Endothelial cell of umbilical vein (primary cell): Measurements from ENCODE around the gene SPCS1. TPM values are rescaled to one million over a fixed set of nuclear protein-coding genes. Genes with fewer than 3 reads are reported as not detected.

ENCODE experiments used
- BruUV-seq: library from RNA; stranded (reverse); fragments of 400-500 nt; replicated peaks from 2 replicates; lab custom pipeline; 2021; lab: Mats Ljungman, UMichigan
- CTCF ChIA-PET: fragments of 300-600, 350-600 bp; sonication (Branson Sonifier 250); formaldehyde crosslinking; loops from one replicate; lab custom pipeline; 2021; ENCODE audit warnings: antibody characterized with exemption, inconsistent platforms; lab: Charles Lee
- POLR2A ChIA-PET: fragments of 300-600, 350-600 bp; sonication (Branson Sonifier 250); formaldehyde crosslinking; loops from one replicate; lab custom pipeline; 2021; ENCODE audit warnings: antibody characterized with exemption, inconsistent platforms; lab: Charles Lee
- DNase-seq: peaks from one replicate; pipeline ENCODE4 v3.0.0-alpha.2; 2011; ENCODE audit warnings: low read depth, low spot score
- FAIRE-seq: peaks from 2 replicates; lab custom pipeline; 2011; peaks lifted over from hg19 to GRCh38; lab: Jason Lieb, UNC
- H2AFZ ChIP-seq: 2 replicates; pipeline ENCODE4 v1.6.0; 2012; ENCODE audit warnings: low read depth, low read length, control low read depth, inconsistent platforms
- H3K27ac ChIP-seq: 2 replicates; pipeline ENCODE4 v1.5.1; 2011; ENCODE audit warnings: low read depth, mild to moderate bottlenecking, control low read depth, low read length, moderate library complexity; ENCODE audit not compliant: insufficient read depth
- H3K27me3 ChIP-seq, 2 experiments: 2 replicates each; pipeline versions ENCODE4 v1.6.0 to v1.6.1; 2011; ENCODE audit warnings: low read length in 2 of 2, mixed read lengths in 1 of 2; ENCODE audit not compliant: control insufficient read depth in 2 of 2, insufficient read depth in 2 of 2
- H3K36me3 ChIP-seq, 2 experiments: 2 replicates in 1 of 2; 3 replicates in 1 of 2; pipeline ENCODE4 v1.5.1; 2011; ENCODE audit warnings: low read length in 2 of 2, mild to moderate bottlenecking in 1 of 2, moderate library complexity in 1 of 2; ENCODE audit not compliant: control insufficient read depth in 2 of 2, insufficient read depth in 2 of 2; ENCODE audit errors: extremely low read depth in 1 of 2
- H3K4me1 ChIP-seq: 3 replicates; pipeline ENCODE4 v1.5.1; 2011; ENCODE audit warnings: mild to moderate bottlenecking, low read length; ENCODE audit not compliant: control insufficient read depth, insufficient read depth; ENCODE audit errors: extremely low read depth
- H3K4me2 ChIP-seq: 2 replicates; pipeline ENCODE4 v1.6.1; 2011; ENCODE audit warnings: low read length, control low read depth, mixed read lengths; ENCODE audit not compliant: insufficient read depth
- H3K4me3 ChIP-seq, 3 experiments: fragments of 200-600 bp in 1 of 3; sonication (generic), shearing (Covaris generic) in 1 of 3; replicated peaks in 1 of 3; 2 replicates each; pipeline ENCODE4 v1.5.1; 2011 to 2016; ENCODE audit warnings: control low read depth in 3 of 3, low read length in 3 of 3, mild to moderate bottlenecking in 2 of 3, inconsistent platforms in 1 of 3, low read depth in 1 of 3, moderate library complexity in 1 of 3; ENCODE audit not compliant: insufficient read depth in 1 of 3
- H3K79me2 ChIP-seq: 2 replicates; pipeline ENCODE4 v1.6.0; 2012; ENCODE audit warnings: low read length, inconsistent platforms; ENCODE audit not compliant: control insufficient read depth, insufficient read depth
- H3K9ac ChIP-seq: replicated peaks from 2 replicates; pipeline ENCODE3; 2011; ENCODE audit warnings: low read length, control low read depth; ENCODE audit not compliant: insufficient read depth; ENCODE audit errors: extremely low read depth
- H3K9me1 ChIP-seq: replicated peaks from 3 replicates; pipeline ENCODE4 v1.6.0; 2011; ENCODE audit warnings: mild to moderate bottlenecking, low read length; ENCODE audit not compliant: control insufficient read depth, insufficient read depth; ENCODE audit errors: extremely low read depth
- H3K9me3 ChIP-seq: replicated peaks from 2 replicates; pipeline ENCODE4 v1.5.1; 2012; ENCODE audit warnings: low read length, inconsistent platforms; ENCODE audit not compliant: control insufficient read depth, insufficient read depth
- H4K20me1 ChIP-seq: replicated peaks from 2 replicates; pipeline ENCODE3; 2011; ENCODE audit warnings: mild to moderate bottlenecking, low read length; ENCODE audit not compliant: control insufficient read depth, insufficient read depth; ENCODE audit errors: extremely low read depth
- EZH2 ChIP-seq: IDR thresholded peaks from 2 replicates; pipeline ENCODE4 v1.6.1; 2012; ENCODE audit warnings: borderline replicate concordance, low read depth, mild to moderate bottlenecking, moderate library complexity, low read length, inconsistent platforms; ENCODE audit not compliant: severe bottlenecking
- FOS ChIP-seq: IDR thresholded peaks from 2 replicates; pipeline ENCODE4 v1.6.1; 2011; ENCODE audit warnings: mild to moderate bottlenecking, low read length, moderate library complexity, borderline replicate concordance; ENCODE audit not compliant: insufficient read depth
- GATA2 ChIP-seq: IDR thresholded peaks from 2 replicates; pipeline ENCODE4 v1.7.0; 2011; ENCODE audit warnings: low read depth, mild to moderate bottlenecking, moderate library complexity, mixed read lengths, low read length; ENCODE audit not compliant: insufficient read length, insufficient read depth
- JUN ChIP-seq: IDR thresholded peaks from 2 replicates; pipeline ENCODE4 v1.6.1; 2011; ENCODE audit warnings: borderline replicate concordance, low read depth; ENCODE audit not compliant: insufficient read length, insufficient read depth
- MYC ChIP-seq: IDR thresholded peaks from one replicate; pipeline ENCODE4 v1.6.1; 2011; ENCODE audit warnings: mild to moderate bottlenecking, low read depth, low read length
- POLR2A ChIP-seq: IDR thresholded peaks from 2 replicates; pipeline ENCODE4 v1.6.1; 2012; ENCODE audit warnings: low read depth, mild to moderate bottlenecking, control low read depth, low read length
- POLR2AphosphoS5 ChIP-seq: IDR thresholded peaks from 2 replicates; pipeline ENCODE4 v1.6.1; 2012; ENCODE audit warnings: low read depth, mild to moderate bottlenecking, control low read depth, low read length, moderate library complexity; ENCODE audit not compliant: insufficient read depth
- dilution Hi-C: fragments of 300-500 bp; cut with MboI; formaldehyde crosslinking; loops from one replicate; pipeline ENCODE4 v1.15.0; 2019; ENCODE audit warnings: low sequenced_read_pairs; ENCODE audit not compliant: extremely low pct_ligation_motif_present
- intact Hi-C: fragments of 100-400 bp; cut with micrococcal nuclease; formaldehyde crosslinking; loops from one replicate; pipeline ENCODE4 v1.10.0; 2022
- polyA plus RNA-seq, 4 experiments: library from polyadenylated mRNA; depleted of rRNA in 3 of 4; stranded (reverse) in 3 of 4; unstranded in 1 of 4; fragments of >200 nt; gene quantifications; 2 replicates each; pipeline versions ENCODE4 v1.2.1 to v1.2.3, GENCODE V29; 2011 to 2012; ENCODE audit warnings: missing spikeins in 1 of 4
- total RNA-seq: library from RNA; stranded (reverse); gene quantifications from 2 replicates; pipeline ENCODE4 v1.2.3, GENCODE V29; 2021
- TF ChIP-seq, protein P1 (sequence below): IDR thresholded peaks from 2 replicates; pipeline ENCODE4 v1.6.1; 2011; ENCODE audit not compliant: insufficient read depth, insufficient read length
- TF ChIP-seq, protein P2 (sequence below), 2 donors: IDR thresholded peaks; 1 replicate in 1 of 2; 2 replicates in 1 of 2; pipeline ENCODE4 v1.5.1; 2011; ENCODE audit warnings: low read length in 2 of 2, mild to moderate bottlenecking in 2 of 2, moderate library complexity in 2 of 2, control low read depth in 1 of 2, inconsistent platforms in 1 of 2, low read depth in 1 of 2; ENCODE audit not compliant: insufficient read depth in 1 of 2; ENCODE audit errors: extremely low read depth in 1 of 2

Gene SPCS1
- total and polyA plus RNA-seq, 2 donors (not counting 3 experiments of a cell fraction or from before 2014, with no cell fraction given), result 100 to 240 TPM

DNA sequence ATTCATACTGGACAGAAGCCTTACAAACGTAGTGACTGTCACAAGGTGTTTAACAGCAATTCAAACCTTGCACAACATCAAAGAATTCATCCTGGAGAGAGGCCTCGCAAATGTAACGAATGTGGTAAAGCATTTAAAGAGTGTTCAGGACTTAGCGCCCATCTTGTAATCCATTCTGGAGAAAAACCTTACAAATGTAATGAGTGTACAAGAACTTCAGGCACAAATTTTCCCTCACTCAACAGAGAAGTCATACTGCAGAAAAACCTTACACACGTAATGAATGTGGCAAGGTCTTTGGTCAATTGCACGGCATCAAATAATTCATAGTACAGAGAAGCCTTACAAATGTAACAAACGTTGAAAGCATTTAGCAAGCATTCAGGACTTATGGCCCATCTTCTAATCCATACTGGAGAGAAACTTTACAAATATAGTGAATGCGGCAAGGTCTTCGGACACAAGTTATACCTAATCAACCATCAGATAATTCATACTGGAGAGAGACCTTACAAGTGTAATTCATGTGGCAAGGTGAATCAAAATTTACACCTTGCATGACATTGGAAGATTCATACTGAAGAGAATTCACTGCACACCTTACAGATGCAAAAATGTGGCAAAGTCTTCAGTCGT lies 27.5 kb downstream of the SPCS1 start:
- Histone ChIP-seq H4K20me1 (no peaks in the 10 kb centered on the region), H3K9ac (no peak overlapping the region), H2AFZ (no peak overlapping the region), H3K4me3 (no peak overlapping the region), H3K9me1 (no peaks in the 10 kb centered on the region), H3K4me1 (no peaks in the 10 kb centered on the region), H3K9me3 (no peaks in the 10 kb centered on the region), H3K79me2 (no peaks in the 10 kb centered on the region), H3K36me3 (peaks cover 9 to 10% of the 10 kb centered on the region in 2 experiments), H3K27ac (no peak overlapping the region), H3K4me2 (no peak overlapping the region), H3K27me3 (no peaks in the 10 kb centered on the region)
- TF ChIP-seq, protein P1, sequence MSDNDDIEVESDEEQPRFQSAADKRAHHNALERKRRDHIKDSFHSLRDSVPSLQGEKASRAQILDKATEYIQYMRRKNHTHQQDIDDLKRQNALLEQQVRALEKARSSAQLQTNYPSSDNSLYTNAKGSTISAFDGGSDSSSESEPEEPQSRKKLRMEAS, result no peak
- no peak for TF ChIP-seq POLR2A
- no peak for TF ChIP-seq POLR2AphosphoS5
- TF ChIP-seq JUN, result no peak
- TF ChIP-seq, protein P2, sequence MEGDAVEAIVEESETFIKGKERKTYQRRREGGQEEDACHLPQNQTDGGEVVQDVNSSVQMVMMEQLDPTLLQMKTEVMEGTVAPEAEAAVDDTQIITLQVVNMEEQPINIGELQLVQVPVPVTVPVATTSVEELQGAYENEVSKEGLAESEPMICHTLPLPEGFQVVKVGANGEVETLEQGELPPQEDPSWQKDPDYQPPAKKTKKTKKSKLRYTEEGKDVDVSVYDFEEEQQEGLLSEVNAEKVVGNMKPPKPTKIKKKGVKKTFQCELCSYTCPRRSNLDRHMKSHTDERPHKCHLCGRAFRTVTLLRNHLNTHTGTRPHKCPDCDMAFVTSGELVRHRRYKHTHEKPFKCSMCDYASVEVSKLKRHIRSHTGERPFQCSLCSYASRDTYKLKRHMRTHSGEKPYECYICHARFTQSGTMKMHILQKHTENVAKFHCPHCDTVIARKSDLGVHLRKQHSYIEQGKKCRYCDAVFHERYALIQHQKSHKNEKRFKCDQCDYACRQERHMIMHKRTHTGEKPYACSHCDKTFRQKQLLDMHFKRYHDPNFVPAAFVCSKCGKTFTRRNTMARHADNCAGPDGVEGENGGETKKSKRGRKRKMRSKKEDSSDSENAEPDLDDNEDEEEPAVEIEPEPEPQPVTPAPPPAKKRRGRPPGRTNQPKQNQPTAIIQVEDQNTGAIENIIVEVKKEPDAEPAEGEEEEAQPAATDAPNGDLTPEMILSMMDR (IDR thresholded peaks at IDR 0.05; ENCODE audit: extremely low read depth in 1 of 2, insufficient read depth in 1 of 2, low read depth in 1 of 2, low read length in 2 of 2), result no peak
- no peak for TF ChIP-seq FOS
- no peak for TF ChIP-seq EZH2
- no peak for TF ChIP-seq GATA2
- no peak for TF ChIP-seq MYC
- ChIA-PET CTCF (no interaction called here), POLR2A (no interaction called here)
- no TSS peak for BruUV-seq
- intact Hi-C loops (no loop called here), dilution Hi-C loops (no loop called here)
- DNase-seq (no peak), FAIRE-seq (no peak)
